ENCODE measurements around the gene OR13C5. TPM values are rescaled to one million over a fixed set of nuclear protein-coding genes. Genes with fewer than 3 reads are reported as not detected.
A peak's percentile ranks its signal among the peaks of the same experiment; 100 is the strongest.
"Not testable (repeated sequence)": the region's sequence is repeated elsewhere in the genome, so short reads cannot be mapped to it uniquely, and the experiment has no call there.

Gene OR13C5
- total and polyA plus RNA-seq, 8 donors, result not detected

- Histone ChIP-seq H3K4me3 (no peak overlapping the region), H3K9me3 (no peaks in the 10 kb centered on the region), H3K27me3 (no peaks in the 10 kb centered on the region), H3K27ac (no peak overlapping the region), H3K4me1 (no peaks in the 10 kb centered on the region), H3K36me3 (no peaks in the 10 kb centered on the region)
- DNase-seq, result no peak
- intact Hi-C loops (cut with DNase I; ENCODE audit: low total_unique reads), result no loop called here
- TF ChIP-seq POLR2A (IDR thresholded peaks at IDR 0.05), result no peak
- no peak for TF ChIP-seq EP300 (IDR thresholded peaks at IDR 0.05)
- no peak for TF ChIP-seq POLR2AphosphoS5 (IDR thresholded peaks at IDR 0.05)
- no peak for TF ChIP-seq CTCF (IDR thresholded peaks at IDR 0.05)
- WGBS, 5 donors, result 69 to 77% (median 72%) methylated on average over 3 of the region's 3 CpGs
Observed at GRCh38 chr9:104604801-104605200, 5.6 kb upstream of the OR13C5 start.

GRCh38 chr9:104598749-104599148 lies 464 bp downstream of the OR13C5 start:
- H3K4me1 ChIP-seq; H3K4me3 ChIP-seq; H3K9me3 ChIP-seq; H3K36me3 ChIP-seq; H3K27ac ChIP-seq; intact Hi-C loops (cut with DNase I; ENCODE audit: low total_unique reads); DNase-seq; H3K27me3 ChIP-seq: not testable (repeated sequence)
- WGBS, 5 donors, result 50 to 85% (median 72%) methylated on average over 1 to 3 of the region's 3 CpGs

GRCh38 chr9:104589626-104590025 lies 9.6 kb downstream of the OR13C5 start:
- TF ChIP-seq CTCF (IDR thresholded peaks at IDR 0.05), result no peak
- no peak for TF ChIP-seq POLR2AphosphoS5 (IDR thresholded peaks at IDR 0.05)
- no peak for TF ChIP-seq EP300 (IDR thresholded peaks at IDR 0.05)
- no peak for TF ChIP-seq POLR2A (IDR thresholded peaks at IDR 0.05)
- Histone ChIP-seq H3K27ac (no peak overlapping the region), H3K4me1 (no peaks in the 10 kb centered on the region), H3K9me3 (peaks cover 0 to 4% (median 0%) of the 10 kb centered on the region in 4 donors), H3K36me3 (no peaks in the 10 kb centered on the region), H3K4me3 (no peak overlapping the region), H3K27me3 (no peaks in the 10 kb centered on the region)
- no peak for DNase-seq
- intact Hi-C loops (cut with DNase I; ENCODE audit: low total_unique reads), result no loop called here
- WGBS, 5 donors, result 0 to 89% (median 50%) methylated on average over 1 of the region's 1 CpG

- Histone ChIP-seq H3K27ac (no peak overlapping the region), H3K27me3 (no peaks in the 10 kb centered on the region), H3K4me1 (no peaks in the 10 kb centered on the region), H3K36me3 (no peaks in the 10 kb centered on the region), H3K9me3 (no peaks in the 10 kb centered on the region), H3K4me3 (no peak overlapping the region)
- intact Hi-C loops (cut with DNase I; ENCODE audit: low total_unique reads), result no loop called here
- WGBS, 5 donors, result 0 to 91% (median 59%) methylated on average over 1 of the region's 1 CpG
- TF ChIP-seq POLR2AphosphoS5 (IDR thresholded peaks at IDR 0.05), result no peak
- no peak for TF ChIP-seq POLR2A (IDR thresholded peaks at IDR 0.05)
- TF ChIP-seq CTCF (IDR thresholded peaks at IDR 0.05), result no peak
- no peak for TF ChIP-seq EP300 (IDR thresholded peaks at IDR 0.05)
- DNase-seq, result peak in 1 of 2 donors; percentile 47
Observed at GRCh38 chr9:104586496-104587180, 12.6 kb downstream of the OR13C5 start.

- intact Hi-C loops (cut with DNase I; ENCODE audit: low total_unique reads), result no loop called here
- TF ChIP-seq POLR2A (IDR thresholded peaks at IDR 0.05), result no peak
- no peak for TF ChIP-seq EP300 (IDR thresholded peaks at IDR 0.05)
- no peak for TF ChIP-seq POLR2AphosphoS5 (IDR thresholded peaks at IDR 0.05)
- no peak for TF ChIP-seq CTCF (IDR thresholded peaks at IDR 0.05)
- H3K9me3 ChIP-seq, result no peaks in the 10 kb centered on the region
- no peak overlapping the region for H3K27ac ChIP-seq
- H3K4me3 ChIP-seq, result no peak overlapping the region
- no peaks in the 10 kb centered on the region for H3K36me3 ChIP-seq
- no peak for DNase-seq
- 71 to 92% (median 88%) methylated on average over 1 of the region's 1 CpG for WGBS, 5 donors
- no peaks in the 10 kb centered on the region for H3K27me3 ChIP-seq
- H3K4me1 ChIP-seq, result no peaks in the 10 kb centered on the region
Observed at GRCh38 chr9:104580562-104580961, 18.7 kb downstream of the OR13C5 start.
